ACC112 (cell line): ENCODE data around the gene SLMAP.

ENCODE experiments used
- H2AFZ ChIP-seq: fragments of 200-600 bp; sonication (generic); one replicate; pipeline ENCODE4 v1.6.0; 2017; ENCODE audit warnings: antibody characterized with exemption, low read length; ENCODE audit not compliant: unreplicated experiment
- H3K27ac ChIP-seq: fragments of 200-600 bp; sonication (generic); 2 replicates; pipeline ENCODE4 v1.5.1; 2014; ENCODE audit warnings: low read depth, mild to moderate bottlenecking, antibody characterized with exemption, low read length, moderate library complexity
- H3K27me3 ChIP-seq: fragments of 200-600 bp; sonication (generic); 2 replicates; pipeline ENCODE4 v1.6.1; 2014; ENCODE audit warnings: mild to moderate bottlenecking, antibody characterized with exemption, low read length, moderate library complexity, mixed read lengths; ENCODE audit not compliant: insufficient read depth
- H3K36me3 ChIP-seq: fragments of 200-600 bp; sonication (generic); 2 replicates; pipeline ENCODE4 v1.6.1; 2016; ENCODE audit warnings: mild to moderate bottlenecking, antibody characterized with exemption, low read length, moderate library complexity, mixed read lengths; ENCODE audit not compliant: insufficient read depth
- H3K4me1 ChIP-seq: fragments of 200-600 bp; sonication (generic); one replicate; pipeline ENCODE4 v1.6.1; 2016; ENCODE audit warnings: low read length, mixed read lengths; ENCODE audit not compliant: insufficient read depth, unreplicated experiment, control insufficient read depth
- H3K4me3 ChIP-seq: fragments of 200-600 bp; sonication (generic); 2 replicates; pipeline ENCODE4 v1.5.1; 2014; ENCODE audit warnings: mild to moderate bottlenecking, low read depth, low read length
- H3K79me2 ChIP-seq: fragments of 200-600 bp; sonication (generic); one replicate; pipeline ENCODE4 v1.6.0; 2016; ENCODE audit warnings: low read length; ENCODE audit not compliant: control insufficient read depth, unreplicated experiment, insufficient read depth

Gene SLMAP

DNA sequence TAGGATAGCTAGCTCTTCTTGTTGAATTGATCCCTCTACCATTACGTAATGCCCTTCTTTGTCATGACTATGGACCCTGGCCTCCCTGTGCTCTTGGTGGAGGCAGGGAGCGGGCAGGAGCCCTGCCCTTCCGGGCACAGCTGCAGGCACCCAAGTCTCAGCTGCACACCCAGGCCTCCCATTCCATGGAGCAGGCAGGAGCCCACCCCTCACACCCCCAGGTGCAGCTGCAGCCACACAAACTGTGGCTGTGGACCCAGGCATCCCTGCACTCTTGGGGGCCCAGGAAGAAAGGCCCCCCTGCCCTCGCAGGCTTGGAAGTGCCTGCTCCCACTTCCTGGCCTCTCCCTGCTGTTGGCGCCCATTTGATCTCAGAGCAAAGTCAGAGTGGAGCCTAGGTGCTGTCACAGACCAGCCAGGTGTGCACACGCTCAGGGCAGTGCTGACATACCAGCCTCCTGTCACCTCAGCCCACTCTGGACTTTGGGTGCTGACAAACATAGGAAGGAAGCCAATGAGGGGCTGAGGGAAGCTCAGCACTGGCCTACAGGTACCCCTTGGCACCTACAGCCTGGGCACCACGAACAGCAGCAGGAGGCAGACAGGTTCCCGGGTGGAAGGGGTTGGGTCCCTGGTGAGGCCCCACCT is 53.0 kb downstream of the SLMAP start:
- Histone ChIP-seq H2AFZ (no peak overlapping the region), H3K79me2 (peaks cover 82% of the 10 kb centered on the region), H3K4me3 (no peak overlapping the region), H3K27me3 (no peaks in the 10 kb centered on the region), H3K4me1 (peaks cover 19% of the 10 kb centered on the region), H3K27ac (no peak overlapping the region), H3K36me3 (peaks cover 4% of the 10 kb centered on the region; the same call in 1 of the 2 replicates)

- H3K27ac ChIP-seq, result no peak overlapping the region
Measured at GRCh38 chr3:57809609-57809968, 53.5 kb downstream of the SLMAP start.

GRCh38 chr3:57810048-57810447 is 53.9 kb downstream of the SLMAP start:
- no peaks in the 10 kb centered on the region for H3K27me3 ChIP-seq

More at GRCh38 chr3:57809609-57809968, 53.5 kb downstream of the SLMAP start:
- H2AFZ ChIP-seq, result no peak overlapping the region
- no peaks in the 10 kb centered on the region for H3K27me3 ChIP-seq
- H3K36me3 ChIP-seq, result peaks cover 4% of the 10 kb centered on the region; the same call in 1 of the 2 replicates
- no peak overlapping the region for H3K4me3 ChIP-seq
- H3K4me1 ChIP-seq, result peaks cover 15% of the 10 kb centered on the region
- H3K79me2 ChIP-seq, result peaks cover 80% of the 10 kb centered on the region

DNA sequence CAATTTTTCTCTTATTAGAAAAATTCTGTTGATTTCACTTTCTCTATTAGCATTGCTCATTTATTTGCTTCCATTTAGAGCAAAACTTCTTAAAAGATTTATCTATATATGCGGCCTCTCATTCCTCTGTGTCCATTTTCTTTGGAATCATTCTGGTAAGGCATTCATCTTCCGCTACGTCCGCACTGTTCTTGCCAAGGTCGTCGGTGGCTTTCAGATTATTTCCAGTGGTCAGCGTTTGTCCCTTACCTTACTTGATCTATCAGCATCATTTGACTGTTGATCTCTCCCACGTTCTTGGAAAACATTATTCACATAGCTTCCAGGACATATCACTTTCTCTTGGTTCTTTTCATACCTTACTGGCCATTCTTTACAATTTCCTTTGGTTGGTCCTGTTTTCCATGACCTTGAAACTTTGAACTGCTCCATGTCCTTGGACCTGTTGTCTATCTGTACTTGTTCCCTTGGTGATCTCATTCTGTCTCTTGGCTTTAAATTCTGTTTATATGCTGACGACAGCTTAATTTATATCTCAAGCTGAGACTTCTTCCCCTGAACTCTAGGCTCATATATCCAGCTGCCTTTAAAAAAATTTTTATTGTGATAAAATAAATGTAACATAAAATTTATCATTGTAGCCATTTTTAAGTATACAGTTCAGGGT is 54.5 kb downstream of the SLMAP start:
- no peak overlapping the region for H2AFZ ChIP-seq
- H3K79me2 ChIP-seq, result peaks cover 78% of the 10 kb centered on the region
- H3K27ac ChIP-seq, result no peak overlapping the region

More at GRCh38 chr3:57810048-57810447, 53.9 kb downstream of the SLMAP start:
- Histone ChIP-seq H2AFZ (no peak overlapping the region), H3K79me2 (peaks cover 81% of the 10 kb centered on the region), H3K36me3 (peaks cover 4% of the 10 kb centered on the region; the same call in 1 of the 2 replicates), H3K4me1 (peaks cover 11% of the 10 kb centered on the region), H3K4me3 (no peak overlapping the region), H3K27ac (no peak overlapping the region)

DNA sequence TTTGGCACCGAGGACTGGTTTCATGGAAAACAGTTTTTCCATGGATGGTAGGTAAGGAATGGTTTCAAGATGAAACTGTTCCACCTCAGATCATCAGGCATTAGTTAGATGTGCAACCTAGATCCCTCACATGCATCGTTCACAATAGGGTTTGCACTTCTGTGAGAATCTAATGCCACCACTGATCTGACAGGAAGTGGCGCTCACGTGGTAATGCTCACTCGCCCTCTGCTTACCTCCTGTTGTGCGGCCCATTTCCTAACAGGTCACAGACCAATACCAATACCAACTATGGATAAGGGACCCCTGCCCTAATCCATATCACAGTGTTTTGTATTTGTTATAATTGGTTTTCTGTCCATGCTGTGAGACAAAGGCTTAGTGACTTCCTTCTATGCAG is 58.9 kb downstream of the SLMAP start:
- no peak overlapping the region for H3K4me3 ChIP-seq
- H3K27ac ChIP-seq, result no peak overlapping the region

More for the DNA sequence above, 54.5 kb downstream of the SLMAP start:
- Histone ChIP-seq H3K4me1 (peaks cover 6% of the 10 kb centered on the region), H3K36me3 (peaks cover 4% of the 10 kb centered on the region; the same call in 1 of the 2 replicates), H3K4me3 (no peak overlapping the region), H3K27me3 (no peaks in the 10 kb centered on the region)

GRCh38 chr3:57816471-57817095 is 60.5 kb downstream of the SLMAP start:
- H3K27me3 ChIP-seq, result no peaks in the 10 kb centered on the region
- no peaks in the 10 kb centered on the region; the same call in 1 of the 2 replicates for H3K36me3 ChIP-seq
- H3K4me3 ChIP-seq, result no peak overlapping the region
- no peak overlapping the region for H3K27ac ChIP-seq
- no peaks in the 10 kb centered on the region for H3K4me1 ChIP-seq
- H3K79me2 ChIP-seq, result peaks cover 63% of the 10 kb centered on the region
- H2AFZ ChIP-seq, result no peak overlapping the region

More for the DNA sequence above, 58.9 kb downstream of the SLMAP start:
- Histone ChIP-seq H3K27me3 (no peaks in the 10 kb centered on the region), H3K79me2 (peaks cover 69% of the 10 kb centered on the region), H3K4me1 (no peaks in the 10 kb centered on the region), H2AFZ (no peak overlapping the region), H3K36me3 (peaks cover 4% of the 10 kb centered on the region; the same call in 1 of the 2 replicates)

DNA sequence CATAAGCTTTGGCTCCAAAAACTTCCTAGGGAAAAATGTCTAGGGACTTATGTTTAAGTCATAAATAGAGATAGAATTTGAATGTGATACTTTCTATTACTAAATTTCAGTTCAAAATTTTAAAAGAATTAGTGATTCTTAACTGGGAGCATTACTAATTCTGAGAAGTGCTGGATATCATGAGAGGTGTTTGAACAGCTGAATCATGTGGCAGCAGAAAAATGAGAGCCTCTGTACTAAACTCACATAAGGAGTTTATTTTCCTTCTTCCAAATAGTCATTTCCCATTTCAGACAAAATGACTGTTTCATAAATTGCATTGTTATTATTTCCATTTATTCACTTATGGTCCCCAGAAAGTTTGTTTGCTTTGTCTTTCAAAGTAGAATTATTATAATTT is 62.7 kb downstream of the SLMAP start:
- no peaks in the 10 kb centered on the region for H3K36me3 ChIP-seq
- no peak overlapping the region for H3K27ac ChIP-seq
- H3K79me2 ChIP-seq, result peaks cover 50% of the 10 kb centered on the region
- H2AFZ ChIP-seq, result no peak overlapping the region
- no peaks in the 10 kb centered on the region for H3K27me3 ChIP-seq
- no peaks in the 10 kb centered on the region for H3K4me1 ChIP-seq
- H3K4me3 ChIP-seq, result no peak overlapping the region

- Histone ChIP-seq H3K27ac (no peak overlapping the region), H3K4me1 (no peaks in the 10 kb centered on the region), H3K36me3 (no peaks in the 10 kb centered on the region), H2AFZ (no peak overlapping the region), H3K4me3 (no peak overlapping the region), H3K79me2 (peaks cover 40% of the 10 kb centered on the region), H3K27me3 (no peaks in the 10 kb centered on the region)
Measured at GRCh38 chr3:57820479-57820878, 64.4 kb downstream of the SLMAP start.

DNA sequence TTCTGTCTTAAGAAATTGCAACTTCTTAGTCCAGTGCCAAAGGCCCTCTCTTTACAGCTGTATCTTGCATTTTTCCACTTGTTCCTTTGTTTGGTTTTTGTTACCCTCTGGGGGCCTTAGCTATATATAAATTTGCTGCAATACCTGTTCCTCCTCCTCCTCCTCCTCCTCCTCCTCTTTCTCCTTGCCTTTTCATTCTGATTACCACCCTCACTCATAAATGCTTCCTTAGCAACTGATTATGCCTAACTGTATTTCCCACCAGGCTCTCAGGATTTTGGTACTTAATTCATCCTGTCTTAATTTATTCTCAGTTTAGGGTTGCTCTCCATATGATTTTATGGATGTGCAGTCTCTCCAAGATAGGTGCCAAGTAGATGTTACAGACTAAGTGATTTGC is 65.7 kb downstream of the SLMAP start:
- Histone ChIP-seq H2AFZ (no peak overlapping the region), H3K27ac (no peak overlapping the region), H3K36me3 (no peaks in the 10 kb centered on the region), H3K4me3 (no peak overlapping the region), H3K4me1 (peaks cover 8% of the 10 kb centered on the region), H3K79me2 (peaks cover 36% of the 10 kb centered on the region), H3K27me3 (no peaks in the 10 kb centered on the region)

- Histone ChIP-seq H3K79me2 (peaks cover 35% of the 10 kb centered on the region), H3K4me1 (peaks cover 16% of the 10 kb centered on the region), H3K27ac (no peak overlapping the region), H3K4me3 (no peak overlapping the region), H3K27me3 (no peaks in the 10 kb centered on the region), H2AFZ (no peak overlapping the region), H3K36me3 (no peaks in the 10 kb centered on the region)
Measured at GRCh38 chr3:57822686-57823085, 66.6 kb downstream of the SLMAP start.
